LNCAP (cell line): ENCODE results near the gene KAZALD1.

Source experiments
- TF ChIP-seq, protein P1 (sequence below): fragments of 450-650 bp; IDR thresholded peaks from 2 replicates; pipeline ENCODE4 v1.5.1; 2017; ENCODE audit warnings: mild to moderate bottlenecking

Gene KAZALD1

DNA sequence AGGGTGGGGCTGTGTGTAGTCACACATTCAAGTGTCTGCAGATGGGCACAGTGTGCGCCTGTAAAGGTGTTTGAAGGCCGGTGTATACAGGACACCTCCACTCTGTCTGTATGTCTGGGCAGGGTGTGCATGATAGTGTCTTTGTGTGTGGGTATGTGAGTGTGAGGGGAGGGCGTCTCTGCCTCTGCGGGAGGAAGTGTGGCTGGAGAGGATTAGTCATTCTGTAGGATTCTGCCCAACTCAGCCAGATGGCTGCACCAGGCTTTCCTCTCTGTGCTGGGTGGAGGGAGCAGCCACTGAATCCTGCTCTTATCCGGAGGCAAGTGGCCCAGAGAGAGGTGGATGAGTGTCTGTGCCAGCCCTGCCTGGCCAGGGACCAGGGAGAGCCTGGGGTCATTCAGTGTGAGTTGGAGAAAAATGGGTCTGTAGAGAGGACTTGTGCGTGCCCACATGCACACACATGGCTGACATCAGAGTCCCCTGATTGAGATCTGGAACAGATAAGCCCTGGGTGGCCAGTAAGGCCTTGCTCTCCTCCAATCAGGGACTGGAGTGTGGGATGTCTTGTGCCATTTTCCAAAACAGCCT lies 29.1 kb upstream of the KAZALD1 start:
- TF ChIP-seq, protein P1, sequence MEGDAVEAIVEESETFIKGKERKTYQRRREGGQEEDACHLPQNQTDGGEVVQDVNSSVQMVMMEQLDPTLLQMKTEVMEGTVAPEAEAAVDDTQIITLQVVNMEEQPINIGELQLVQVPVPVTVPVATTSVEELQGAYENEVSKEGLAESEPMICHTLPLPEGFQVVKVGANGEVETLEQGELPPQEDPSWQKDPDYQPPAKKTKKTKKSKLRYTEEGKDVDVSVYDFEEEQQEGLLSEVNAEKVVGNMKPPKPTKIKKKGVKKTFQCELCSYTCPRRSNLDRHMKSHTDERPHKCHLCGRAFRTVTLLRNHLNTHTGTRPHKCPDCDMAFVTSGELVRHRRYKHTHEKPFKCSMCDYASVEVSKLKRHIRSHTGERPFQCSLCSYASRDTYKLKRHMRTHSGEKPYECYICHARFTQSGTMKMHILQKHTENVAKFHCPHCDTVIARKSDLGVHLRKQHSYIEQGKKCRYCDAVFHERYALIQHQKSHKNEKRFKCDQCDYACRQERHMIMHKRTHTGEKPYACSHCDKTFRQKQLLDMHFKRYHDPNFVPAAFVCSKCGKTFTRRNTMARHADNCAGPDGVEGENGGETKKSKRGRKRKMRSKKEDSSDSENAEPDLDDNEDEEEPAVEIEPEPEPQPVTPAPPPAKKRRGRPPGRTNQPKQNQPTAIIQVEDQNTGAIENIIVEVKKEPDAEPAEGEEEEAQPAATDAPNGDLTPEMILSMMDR, result no peak

DNA sequence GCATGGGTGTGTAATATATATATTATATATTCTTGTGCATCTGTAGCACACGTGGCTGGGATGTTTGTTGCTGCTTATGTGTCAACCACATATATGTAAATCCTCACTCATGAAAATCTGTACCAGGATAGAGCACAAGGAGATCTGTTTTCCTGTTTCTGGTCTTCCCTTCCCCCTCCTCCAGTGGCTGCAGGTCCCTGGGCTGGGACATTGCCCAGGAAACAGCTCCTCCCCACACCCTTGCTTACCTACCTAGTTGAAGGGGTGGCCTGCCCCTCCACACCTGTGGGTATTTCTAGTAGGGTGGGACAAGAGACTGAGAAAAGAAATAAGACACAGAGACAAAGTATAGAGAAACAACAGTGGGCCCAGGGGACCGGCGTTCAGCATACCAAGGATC lies 28.5 kb upstream of the KAZALD1 start:
- TF ChIP-seq, protein P1, result no peak

GRCh38 chr10:101035314-101035713 lies 26.5 kb upstream of the KAZALD1 start:
- TF ChIP-seq, protein P1, result no peak

DNA sequence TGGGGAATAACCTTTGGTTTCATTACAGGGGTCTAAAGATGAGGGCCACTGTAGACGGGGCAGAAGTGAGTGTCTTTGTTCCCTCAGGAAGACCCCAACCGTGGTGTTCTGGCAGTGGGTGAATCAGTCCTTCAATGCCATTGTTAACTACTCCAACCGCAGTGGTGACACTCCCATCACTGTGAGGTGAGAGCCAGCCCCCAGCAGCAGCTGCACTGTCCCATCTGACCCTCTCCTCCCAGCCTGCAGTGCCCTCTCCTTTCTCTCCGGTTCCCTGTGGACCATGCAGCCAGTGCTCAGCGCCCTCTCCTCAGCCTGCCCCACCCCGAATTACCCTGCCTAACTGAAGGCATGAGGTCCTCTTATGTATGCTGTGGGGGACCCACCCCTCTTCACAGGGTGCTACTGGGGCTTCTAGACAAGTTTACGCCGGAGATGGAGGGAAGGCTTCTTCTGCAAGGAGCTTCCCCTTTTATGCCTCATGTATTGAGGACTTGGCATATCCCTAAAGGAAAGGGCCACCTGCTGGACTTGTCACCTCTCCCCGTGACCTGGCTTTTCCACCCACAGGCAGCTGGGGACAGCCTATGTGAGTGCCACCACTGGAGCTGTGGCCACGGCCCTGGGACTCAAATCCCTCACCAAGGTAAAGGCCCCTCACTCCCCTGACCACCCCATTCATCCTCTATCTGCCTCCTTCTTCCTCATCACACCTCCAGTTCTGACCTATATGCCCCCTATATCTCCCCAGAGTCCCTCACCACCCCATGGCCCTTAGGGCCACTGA lies 25.7 kb upstream of the KAZALD1 start:
- TF ChIP-seq, protein P1, result no peak

DNA sequence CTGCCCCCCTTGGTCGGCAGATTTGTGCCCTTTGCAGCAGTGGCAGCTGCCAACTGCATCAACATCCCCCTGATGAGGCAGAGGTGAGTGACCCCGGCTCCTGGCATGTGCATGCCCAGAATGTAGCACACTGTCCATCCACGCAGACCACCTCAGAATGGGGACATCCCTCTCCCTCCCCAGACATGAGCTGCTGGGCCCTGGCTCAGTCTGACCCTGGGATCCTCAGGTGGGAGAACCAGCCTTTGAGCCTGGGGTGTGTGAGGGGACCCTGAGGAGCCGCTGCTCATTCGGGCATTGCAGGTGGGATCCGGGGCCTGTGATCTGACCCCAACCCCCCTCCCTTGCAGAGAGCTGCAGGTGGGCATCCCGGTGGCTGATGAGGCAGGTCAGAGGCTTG lies 25.1 kb upstream of the KAZALD1 start:
- TF ChIP-seq, protein P1, result no peak

DNA sequence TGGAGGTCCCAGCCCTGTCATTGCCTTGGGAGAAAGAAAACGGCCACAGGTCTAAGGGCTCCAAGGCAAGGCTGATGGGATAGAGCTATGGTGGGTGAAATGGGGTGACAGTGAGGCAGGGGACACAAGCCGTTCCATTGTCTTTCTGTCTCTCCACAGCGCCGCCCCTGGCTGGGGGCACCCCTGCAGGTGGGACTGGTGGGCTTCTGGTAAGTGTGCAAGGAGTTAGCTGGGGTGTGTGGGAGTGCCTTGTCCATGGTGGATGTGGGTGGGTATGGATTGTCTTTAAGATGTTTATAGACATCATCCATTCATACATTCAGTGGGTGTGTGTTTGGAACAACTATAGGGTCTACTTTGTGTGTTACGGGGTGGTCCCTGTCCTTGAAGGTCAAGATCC lies 23.3 kb upstream of the KAZALD1 start:
- TF ChIP-seq, protein P1, result no peak

DNA sequence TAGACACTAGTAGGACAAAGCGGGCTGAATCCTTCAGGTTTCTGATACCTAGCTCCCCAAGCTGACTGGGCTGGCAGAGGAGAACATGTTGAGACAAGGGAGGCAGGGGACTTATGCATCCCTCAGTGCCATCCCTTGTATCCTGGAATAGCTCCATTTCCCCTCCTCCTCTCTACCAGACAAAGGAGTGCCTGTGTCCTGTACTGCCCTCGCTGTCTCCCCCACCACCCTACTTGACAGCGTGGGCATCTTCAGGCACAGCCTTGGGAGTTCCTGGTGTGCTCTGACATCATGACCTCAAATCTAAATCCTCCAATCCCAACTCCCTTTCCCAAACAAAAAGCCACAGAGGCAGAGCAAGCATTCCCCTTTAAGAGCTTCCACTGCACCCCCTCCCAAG lies 21.7 kb upstream of the KAZALD1 start:
- TF ChIP-seq, protein P1, result no peak
